Ascending aorta (tissue), 2 donors: ENCODE data around the gene UQCRHL. TPM values are rescaled to one million over a fixed set of nuclear protein-coding genes. Genes with fewer than 3 reads are reported as not detected.

Experiments
- DNase-seq, 2 donors: peaks; one replicate each; pipeline ENCODE4 v3.0.0-alpha.2; 2019; ENCODE audit warnings: low spot score in 2 of 2
- H3K27ac ChIP-seq, 2 donors: fragments of 200-600 bp; sonication (generic); one replicate each; pipeline ENCODE4 v1.5.1; 2016 to 2017; ENCODE audit warnings: mild to moderate bottlenecking in 1 of 2
- H3K27me3 ChIP-seq: fragments of 200-600 bp; sonication (generic); one replicate; pipeline ENCODE4 v1.5.1; 2017
- H3K36me3 ChIP-seq, 2 donors: fragments of 200-600 bp; sonication (generic); one replicate each; pipeline ENCODE4 v1.5.1; 2016
- H3K4me1 ChIP-seq, 2 donors: fragments of 200-600 bp; sonication (generic); one replicate each; pipeline ENCODE4 v1.5.1; 2016 to 2017; ENCODE audit warnings: mild to moderate bottlenecking in 1 of 2
- H3K4me3 ChIP-seq, 2 donors: fragments of 200-600 bp; sonication (generic); one replicate each; pipeline ENCODE4 v1.5.1; 2016 to 2017; ENCODE audit warnings: mild to moderate bottlenecking in 1 of 2
- H3K9me3 ChIP-seq, 2 donors: fragments of 200-600 bp; sonication (generic); one replicate each; pipeline ENCODE4 v1.5.1; 2016
- intact Hi-C: fragments of 100-400 bp; cut with DNase I; formaldehyde crosslinking; loops from one replicate; pipeline ENCODE4 v1.15.1; 2023
- total RNA-seq: library from RNA; depleted of rRNA; stranded (reverse); fragments of >200 nt; gene quantifications from one replicate; pipeline ENCODE4 v1.1.0, GENCODE V29; 2016
- TF ChIP-seq, protein P1 (sequence below), 3 experiments: fragments of 200-600 bp in 2 of 3; fragments of 450-650 bp in 1 of 3; sonication (generic) in 2 of 3; IDR thresholded peaks; one replicate each; pipeline ENCODE4 v1.5.1; 2016 to 2019; ENCODE audit warnings: antibody characterized with exemption in 3 of 3, mild to moderate bottlenecking in 1 of 3, moderate library complexity in 1 of 3

Gene UQCRHL
- total RNA-seq, 1 donor from 2014 or later = not detected

DNA sequence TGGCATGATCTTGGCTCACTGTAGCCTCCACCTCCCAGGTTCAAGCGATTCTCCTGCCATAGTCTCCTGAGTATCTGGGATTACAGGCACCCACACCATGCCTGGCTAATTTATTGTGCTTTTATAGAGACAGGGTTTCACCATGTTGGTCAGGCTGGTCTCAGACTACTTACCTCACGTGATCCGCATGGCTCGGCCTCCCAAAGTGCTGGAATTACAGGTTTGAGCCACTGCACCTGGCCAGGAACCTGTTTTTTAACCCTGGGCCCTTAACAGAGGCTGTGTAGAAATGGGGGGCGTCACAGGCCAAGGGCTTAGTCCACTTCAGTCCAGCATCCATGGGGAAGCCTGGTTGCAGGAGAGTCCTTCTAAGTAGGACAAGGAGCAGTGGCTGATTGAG, 39.5 kb downstream of the UQCRHL start:
- H3K9me3 ChIP-seq = no peaks in the 10 kb centered on the region
- H3K36me3 ChIP-seq = peaks cover 85 to 90% of the 10 kb centered on the region in 2 donors
- intact Hi-C loops = no loop called here
- H3K27me3 ChIP-seq = no peaks in the 10 kb centered on the region
- H3K27ac ChIP-seq = peak overlapping the region; percentile 45 to 96
- no peak overlapping the region for H3K4me3 ChIP-seq
- TF ChIP-seq, protein P1, sequence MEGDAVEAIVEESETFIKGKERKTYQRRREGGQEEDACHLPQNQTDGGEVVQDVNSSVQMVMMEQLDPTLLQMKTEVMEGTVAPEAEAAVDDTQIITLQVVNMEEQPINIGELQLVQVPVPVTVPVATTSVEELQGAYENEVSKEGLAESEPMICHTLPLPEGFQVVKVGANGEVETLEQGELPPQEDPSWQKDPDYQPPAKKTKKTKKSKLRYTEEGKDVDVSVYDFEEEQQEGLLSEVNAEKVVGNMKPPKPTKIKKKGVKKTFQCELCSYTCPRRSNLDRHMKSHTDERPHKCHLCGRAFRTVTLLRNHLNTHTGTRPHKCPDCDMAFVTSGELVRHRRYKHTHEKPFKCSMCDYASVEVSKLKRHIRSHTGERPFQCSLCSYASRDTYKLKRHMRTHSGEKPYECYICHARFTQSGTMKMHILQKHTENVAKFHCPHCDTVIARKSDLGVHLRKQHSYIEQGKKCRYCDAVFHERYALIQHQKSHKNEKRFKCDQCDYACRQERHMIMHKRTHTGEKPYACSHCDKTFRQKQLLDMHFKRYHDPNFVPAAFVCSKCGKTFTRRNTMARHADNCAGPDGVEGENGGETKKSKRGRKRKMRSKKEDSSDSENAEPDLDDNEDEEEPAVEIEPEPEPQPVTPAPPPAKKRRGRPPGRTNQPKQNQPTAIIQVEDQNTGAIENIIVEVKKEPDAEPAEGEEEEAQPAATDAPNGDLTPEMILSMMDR (IDR thresholded peaks at IDR 0.05) = no peak
- no peak for DNase-seq
- H3K4me1 ChIP-seq = peaks cover 12 to 31% of the 10 kb centered on the region in 2 donors

DNA sequence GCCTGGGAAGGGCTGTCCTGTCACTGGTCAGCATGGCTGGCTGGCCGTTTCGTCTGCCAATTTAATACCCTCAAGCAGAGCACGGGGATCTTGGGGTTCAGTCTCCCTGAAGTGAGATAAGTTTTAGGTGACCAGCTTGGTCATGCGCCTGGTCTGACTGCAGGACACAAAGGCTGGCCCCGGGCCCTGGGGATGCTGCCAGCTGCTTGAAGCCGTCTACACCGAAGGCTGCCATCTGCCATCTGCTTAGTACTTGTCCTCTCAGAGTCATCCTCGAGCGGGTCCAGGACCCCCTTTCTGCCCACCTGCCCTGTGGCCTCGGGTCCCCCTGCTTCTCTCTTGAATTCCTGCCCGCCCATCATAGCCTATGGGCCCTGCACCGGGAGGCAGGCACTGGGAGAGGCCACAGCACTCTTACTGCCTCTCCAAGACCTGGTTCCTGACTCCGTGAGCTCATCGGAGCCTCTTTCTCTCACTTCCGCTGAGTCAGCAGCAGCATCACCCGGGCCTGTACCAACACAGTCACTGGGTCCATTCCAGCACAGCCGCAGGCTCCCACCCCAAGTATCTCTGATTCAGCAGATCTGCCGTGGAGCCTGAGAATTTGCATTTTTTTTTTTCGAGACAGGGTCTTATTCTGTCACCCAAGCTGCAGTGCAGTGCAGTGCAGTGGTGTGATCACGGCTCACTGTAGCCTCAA, 41.8 kb downstream of the UQCRHL start:
- Histone ChIP-seq H3K27me3 (no peaks in the 10 kb centered on the region), H3K27ac (peak overlapping the region; percentile 93 to 96), H3K9me3 (no peaks in the 10 kb centered on the region), H3K36me3 (peaks cover 64 to 72% of the 10 kb centered on the region in 2 donors), H3K4me1 (peaks cover 12 to 40% of the 10 kb centered on the region in 2 donors), H3K4me3 (peak overlapping the region in 1 of 2 donors; percentile 89)
- DNase-seq = peak in 1 of 2 donors; percentile 79
- TF ChIP-seq, protein P1 (IDR thresholded peaks at IDR 0.05) = no peak
- intact Hi-C loops = loop anchor here (2.0 kb wide), 1 partner anchor 13 kb away; no protein-coding TSS in a partner anchor

GRCh38 chr1:15764890-15765289, 42.6 kb downstream of the UQCRHL start:
- Histone ChIP-seq H3K27ac (peak overlapping the region; percentile 93 to 96), H3K27me3 (no peaks in the 10 kb centered on the region), H3K4me1 (peaks cover 12 to 40% of the 10 kb centered on the region in 2 donors), H3K9me3 (no peaks in the 10 kb centered on the region), H3K4me3 (peak overlapping the region in 1 of 2 donors; percentile 89), H3K36me3 (peaks cover 57 to 65% of the 10 kb centered on the region in 2 donors)
- TF ChIP-seq, protein P1 (IDR thresholded peaks at IDR 0.05) = no peak
- no peak for DNase-seq
- intact Hi-C loops = loop anchor here (2.0 kb wide), 1 partner anchor 14 kb away; no protein-coding TSS in a partner anchor

- no peak for DNase-seq
- intact Hi-C loops = loop anchor here (2.0 kb wide), 1 partner anchor 14 kb away; no protein-coding TSS in a partner anchor
- Histone ChIP-seq H3K4me3 (peak overlapping the region in 1 of 2 donors; percentile 89), H3K9me3 (no peaks in the 10 kb centered on the region), H3K36me3 (peaks cover 51 to 59% of the 10 kb centered on the region in 2 donors), H3K4me1 (peaks cover 12 to 40% of the 10 kb centered on the region in 2 donors), H3K27me3 (no peaks in the 10 kb centered on the region), H3K27ac (peak overlapping the region; percentile 93 to 96)
- TF ChIP-seq, protein P1 (IDR thresholded peaks at IDR 0.05) = no peak
These were observed 43.1 kb downstream of the UQCRHL start for GRCh38 chr1:15764269-15764764.

- peaks cover 33 to 49% of the 10 kb centered on the region in 2 donors for H3K36me3 ChIP-seq
- H3K4me3 ChIP-seq = peak overlapping the region; percentile 6 to 89
- H3K27ac ChIP-seq = peak overlapping the region; percentile 93 to 96
- H3K27me3 ChIP-seq = no peaks in the 10 kb centered on the region
- DNase-seq = no peak
- intact Hi-C loops = no loop called here
- TF ChIP-seq, protein P1 (IDR thresholded peaks at IDR 0.05) = no peak
- H3K9me3 ChIP-seq = no peaks in the 10 kb centered on the region
- H3K4me1 ChIP-seq = peaks cover 12 to 40% of the 10 kb centered on the region in 2 donors
These were observed 44.9 kb downstream of the UQCRHL start for GRCh38 chr1:15762546-15762945.
